ENCODE measurements around the gene ZNF324B. TPM values are rescaled to one million over a fixed set of nuclear protein-coding genes. Genes with fewer than 3 reads are reported as not detected.

The ZNF324B gene
- total and polyA plus RNA-seq, 7 donors, result 2.5 to 8.9 (median 4.5) TPM

DNA sequence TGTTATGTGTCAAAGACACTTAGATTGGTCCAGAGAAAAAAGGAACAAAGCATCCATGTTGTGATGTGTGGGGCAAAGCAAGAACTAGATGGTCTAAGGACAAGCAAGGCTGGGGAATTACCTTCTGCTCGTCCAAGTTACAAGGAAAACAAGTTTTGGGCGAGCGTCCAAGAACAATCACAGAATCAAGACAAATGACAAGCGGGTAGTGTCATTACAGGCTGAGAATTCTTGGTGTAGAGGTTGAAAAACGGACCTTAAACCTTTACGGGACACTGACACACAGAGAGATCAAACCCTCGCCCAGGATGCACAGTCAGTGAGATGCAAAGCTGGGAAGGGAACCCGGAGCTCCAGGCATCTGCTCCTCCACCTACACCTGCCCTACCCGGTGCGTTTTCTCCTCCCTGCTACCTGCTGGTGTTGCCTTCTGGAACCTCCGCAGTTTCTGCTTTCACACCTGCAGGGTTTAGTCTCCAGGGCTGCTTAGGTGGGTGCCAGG, 515 bp upstream of the ZNF324B start:
- ATAC-seq (no peak), DNase-seq (no peak)
- intact Hi-C loops (cut with DNase I), result loop anchor here in 1 of 2 donors (1.0 to 5.0 kb wide), 2 partner anchors 43 to 124 kb away; partner anchors contain the start of genes ZNF584 and ZSCAN22
- Histone ChIP-seq H3K27me3 (ENCODE audit: insufficient read depth in 3 of 3, low read length in 2 of 3) (peaks cover 0 to 15% (median 0%) of the 10 kb centered on the region in 3 donors), H3K4me1 (no peaks in the 10 kb centered on the region), H3K36me3 (ENCODE audit: insufficient read depth in 1 of 2, low read depth in 1 of 2) (peaks cover 0 to 18% of the 10 kb centered on the region in 2 donors), H3K4me3 (peak overlapping the region; percentile 97), H3K9me3 (no peaks in the 10 kb centered on the region), H3K27ac (no peak overlapping the region)
- no peak for TF ChIP-seq CTCF (IDR thresholded peaks at IDR 0.05)
- 6 to 11% (median 6%) methylated on average over 11 of the region's 11 CpGs for WGBS, 3 donors

DNA sequence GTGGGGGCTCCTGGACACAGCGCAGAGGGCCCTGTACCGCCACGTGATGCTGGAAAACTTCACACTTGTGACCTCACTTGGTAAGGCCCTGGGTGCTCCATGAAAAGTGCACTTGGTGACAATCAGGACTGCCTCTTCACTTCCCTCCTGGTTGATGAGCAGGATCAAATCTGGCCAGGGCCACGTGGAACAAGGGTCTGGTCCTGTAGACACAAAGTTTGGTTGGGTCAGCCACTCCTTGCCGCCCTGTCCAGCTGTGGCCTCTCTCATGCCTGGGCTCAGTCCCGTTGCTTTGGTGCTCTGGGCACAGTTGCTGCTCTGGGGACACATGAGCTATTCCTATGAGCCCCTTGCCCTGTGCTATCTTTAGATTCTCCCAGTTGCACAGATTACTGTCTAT, 2.3 kb downstream of the ZNF324B start:
- ATAC-seq (no peak), DNase-seq (no peak)
- 88 to 91% (median 88%) methylated on average over 6 of the region's 6 CpGs for WGBS, 3 donors
- Histone ChIP-seq H3K36me3 (ENCODE audit: insufficient read depth in 1 of 2, low read depth in 1 of 2) (peaks cover 0 to 40% of the 10 kb centered on the region in 2 donors), H3K27ac (no peak overlapping the region), H3K9me3 (no peaks in the 10 kb centered on the region), H3K27me3 (ENCODE audit: insufficient read depth in 3 of 3, low read length in 2 of 3) (peaks cover 0 to 3% (median 0%) of the 10 kb centered on the region in 3 donors), H3K4me3 (no peak overlapping the region), H3K4me1 (no peaks in the 10 kb centered on the region)
- TF ChIP-seq CTCF (IDR thresholded peaks at IDR 0.05), result no peak
- intact Hi-C loops (cut with DNase I), result loop anchor here in 1 of 2 donors (5.0 kb wide), 1 partner anchor 126 kb away; the partner anchor contains the start of gene ZSCAN22

DNA sequence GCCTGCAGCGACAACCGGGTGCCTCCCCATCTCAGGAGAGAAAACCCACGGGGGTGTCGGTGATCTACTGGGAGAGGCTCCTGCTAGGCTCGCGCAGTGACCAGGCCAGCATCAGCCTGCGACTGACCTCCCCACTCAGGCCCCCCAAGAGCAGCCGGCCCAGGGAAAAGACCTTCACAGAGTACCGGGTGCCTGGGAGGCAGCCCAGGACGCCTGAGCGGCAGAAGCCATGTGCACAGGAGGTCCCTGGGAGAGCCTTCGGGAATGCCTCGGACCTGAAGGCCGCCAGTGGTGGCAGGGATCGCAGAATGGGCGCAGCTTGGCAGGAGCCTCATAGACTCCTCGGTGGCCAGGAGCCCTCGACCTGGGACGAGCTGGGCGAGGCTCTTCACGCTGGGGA, 3.9 kb downstream of the ZNF324B start:
- no peaks in the 10 kb centered on the region for H3K9me3 ChIP-seq
- no peak for TF ChIP-seq CTCF (IDR thresholded peaks at IDR 0.05)
- DNase-seq, result no peak
- no peak overlapping the region for H3K27ac ChIP-seq
- H3K27me3 ChIP-seq (ENCODE audit: insufficient read depth in 3 of 3, low read length in 2 of 3), result no peaks in the 10 kb centered on the region
- H3K4me3 ChIP-seq, result no peak overlapping the region
- 93 to 96% (median 94%) methylated on average over 18 to 21 of the region's 21 CpGs for WGBS, 3 donors
- no peaks in the 10 kb centered on the region for H3K4me1 ChIP-seq
- intact Hi-C loops (cut with DNase I), result no loop called here
- ATAC-seq, result no peak
- H3K36me3 ChIP-seq (ENCODE audit: insufficient read depth in 1 of 2, low read depth in 1 of 2), result peaks cover 0 to 40% of the 10 kb centered on the region in 2 donors

GRCh38 chr19:58456111-58456510, 4.7 kb downstream of the ZNF324B start:
- Histone ChIP-seq H3K4me3 (no peak overlapping the region), H3K36me3 (ENCODE audit: insufficient read depth in 1 of 2, low read depth in 1 of 2) (peaks cover 0 to 40% of the 10 kb centered on the region in 2 donors), H3K27me3 (ENCODE audit: insufficient read depth in 3 of 3, low read length in 2 of 3) (no peaks in the 10 kb centered on the region), H3K9me3 (no peaks in the 10 kb centered on the region), H3K4me1 (no peaks in the 10 kb centered on the region), H3K27ac (no peak overlapping the region)
- DNase-seq, result no peak
- no peak for ATAC-seq
- TF ChIP-seq CTCF (IDR thresholded peaks at IDR 0.05), result no peak
- 96 to 98% (median 96%) methylated on average over 35 of the region's 35 CpGs for WGBS, 3 donors
- intact Hi-C loops (cut with DNase I), result no loop called here

- Histone ChIP-seq H3K27me3 (ENCODE audit: insufficient read depth in 3 of 3, low read length in 2 of 3) (no peaks in the 10 kb centered on the region), H3K9me3 (no peaks in the 10 kb centered on the region), H3K4me1 (no peaks in the 10 kb centered on the region), H3K27ac (no peak overlapping the region), H3K36me3 (ENCODE audit: insufficient read depth in 1 of 2, low read depth in 1 of 2) (peaks cover 0 to 26% of the 10 kb centered on the region in 2 donors), H3K4me3 (no peak overlapping the region)
- no peak for TF ChIP-seq CTCF (IDR thresholded peaks at IDR 0.05)
- no peak for ATAC-seq
- no peak for DNase-seq
- intact Hi-C loops (cut with DNase I), result no loop called here
- 88 to 91% (median 91%) methylated on average over 2 of the region's 2 CpGs for WGBS, 3 donors
Observed at GRCh38 chr19:58460039-58460438, 8.6 kb downstream of the ZNF324B start.

Data from psoas muscle (tissue), 8 donors.